HuH-7 (cell line): ENCODE results near the gene UGT1A6.
A peak's percentile ranks its signal among the peaks of the same experiment; 100 is the strongest.
"Not testable (repeated sequence)": the region's sequence is repeated elsewhere in the genome, so short reads cannot be mapped to it uniquely, and the experiment has no call there.

ENCODE experiments used
- DNase-seq: peaks from one replicate; pipeline ENCODE4 v3.0.0; 2011; ENCODE audit warnings: low spot score

UGT1A6 gene

DNA sequence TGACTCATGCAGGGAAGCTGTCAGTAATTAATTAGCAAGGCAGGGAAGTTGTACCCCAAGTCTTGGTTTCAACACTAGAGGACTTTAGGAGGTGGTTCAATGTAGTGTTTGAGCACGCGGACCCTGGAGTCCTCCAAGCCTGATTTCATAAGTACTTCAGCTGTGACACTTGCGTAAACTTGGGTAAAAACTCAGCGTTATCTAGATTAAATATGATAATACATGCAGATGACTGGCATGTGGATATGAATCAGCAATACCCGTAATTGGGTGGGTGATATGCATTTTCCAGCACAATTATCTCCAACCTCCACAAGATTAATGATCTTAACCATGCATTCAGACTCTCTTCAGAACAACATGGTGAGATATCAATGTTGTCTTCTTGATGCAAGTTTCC is 5.8 kb upstream of the UGT1A6 start:
- no peak for DNase-seq

GRCh38 chr2:233688341-233688740 is 4.3 kb upstream of the UGT1A6 start:
- DNase-seq, result no peak

DNA sequence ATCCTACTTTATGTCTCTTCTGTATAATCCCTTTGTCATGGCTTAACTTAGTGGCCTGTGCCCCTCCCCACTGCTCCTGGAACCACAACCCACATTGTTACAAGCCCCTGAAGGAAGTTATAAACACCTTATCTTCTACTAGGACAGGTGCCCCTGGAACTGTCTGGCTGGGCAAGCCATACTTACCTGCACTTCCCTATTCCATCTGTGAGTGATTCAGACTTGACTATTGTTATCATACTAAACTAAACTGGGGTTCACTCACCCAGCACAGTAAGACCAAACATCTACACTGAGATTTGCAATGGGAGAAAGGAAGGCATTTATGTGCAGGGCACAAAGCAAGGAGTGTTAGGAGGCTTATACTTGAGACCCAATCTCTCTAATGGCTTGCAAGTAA is 3.7 kb upstream of the UGT1A6 start:
- no peak for DNase-seq

DNA sequence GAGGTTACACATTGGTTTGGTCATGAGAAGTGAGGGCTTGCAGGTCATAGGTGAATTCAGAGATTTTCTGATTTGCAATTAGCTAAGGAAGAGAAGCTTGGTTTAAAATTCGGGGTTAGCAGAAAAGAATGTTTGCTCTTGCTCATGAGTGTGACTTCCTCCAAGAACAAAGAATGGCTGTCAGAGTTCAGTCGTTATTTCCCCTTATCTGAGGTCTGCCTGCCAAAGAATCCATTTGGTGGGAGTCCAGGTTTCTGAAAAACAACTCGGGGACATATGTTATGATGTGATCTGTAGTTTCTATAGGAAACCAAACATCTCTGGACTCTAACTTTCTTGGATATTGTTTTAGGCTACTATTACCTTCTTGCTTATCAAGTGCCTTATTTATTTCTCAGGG is 3.2 kb upstream of the UGT1A6 start:
- no peak for DNase-seq

GRCh38 chr2:233690444-233690843 is 2.2 kb upstream of the UGT1A6 start:
- no peak for DNase-seq

GRCh38 chr2:233691443-233692433 is 952 bp upstream of the UGT1A6 start:
- no peak for DNase-seq

DNA sequence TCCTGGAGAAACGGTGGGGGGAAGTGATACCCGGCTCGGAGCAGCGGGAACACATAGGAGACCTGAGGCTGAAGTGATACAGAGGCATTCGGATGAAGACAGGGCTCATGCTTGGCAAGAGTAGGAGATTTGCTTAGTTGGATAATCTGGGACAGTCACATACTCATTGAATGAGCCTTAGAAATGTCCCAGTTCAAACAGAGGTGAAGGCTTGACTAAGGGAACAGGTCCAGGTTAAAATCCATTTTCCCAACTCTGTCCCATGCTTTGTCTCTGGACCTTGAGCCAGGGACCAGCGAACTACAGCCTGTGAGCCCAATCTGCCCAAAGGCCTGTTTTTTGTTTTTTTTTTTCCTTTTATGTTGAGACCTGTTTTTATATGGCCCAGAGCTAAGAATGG is 1.3 kb downstream of the UGT1A6 start:
- DNase-seq, result no peak

GRCh38 chr2:233698740-233699139 is 6.0 kb downstream of the UGT1A6 start:
- DNase-seq, result no peak

DNA sequence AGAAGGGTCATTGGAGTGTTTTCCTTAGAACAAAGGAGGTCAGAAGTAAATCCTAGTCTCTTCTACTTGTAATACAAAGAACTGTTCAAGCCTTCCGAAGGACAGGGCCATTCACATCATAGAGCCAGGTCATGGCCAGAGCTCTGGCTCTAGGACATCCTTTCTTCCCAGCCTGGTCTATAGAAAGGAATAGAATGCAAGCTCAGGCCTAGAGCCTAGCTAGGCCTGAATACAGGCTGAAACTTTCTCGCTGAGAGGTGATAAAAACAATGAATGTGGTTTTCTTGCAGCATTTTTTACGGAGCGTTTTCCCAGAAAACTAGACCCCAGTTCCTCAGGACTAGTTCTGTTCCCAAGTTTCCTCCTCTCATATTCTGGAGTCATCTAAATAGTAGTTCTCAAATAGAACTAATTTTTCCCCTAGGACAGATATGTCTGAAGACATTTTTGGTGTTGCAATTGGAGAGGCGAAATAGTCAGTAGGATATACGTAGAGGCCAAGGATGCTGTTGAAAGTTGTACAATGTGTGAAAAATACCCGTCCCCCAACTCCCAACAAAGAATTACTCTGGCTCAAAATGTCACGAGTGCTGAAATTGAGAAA is 6.8 kb downstream of the UGT1A6 start:
- no peak for DNase-seq

DNA sequence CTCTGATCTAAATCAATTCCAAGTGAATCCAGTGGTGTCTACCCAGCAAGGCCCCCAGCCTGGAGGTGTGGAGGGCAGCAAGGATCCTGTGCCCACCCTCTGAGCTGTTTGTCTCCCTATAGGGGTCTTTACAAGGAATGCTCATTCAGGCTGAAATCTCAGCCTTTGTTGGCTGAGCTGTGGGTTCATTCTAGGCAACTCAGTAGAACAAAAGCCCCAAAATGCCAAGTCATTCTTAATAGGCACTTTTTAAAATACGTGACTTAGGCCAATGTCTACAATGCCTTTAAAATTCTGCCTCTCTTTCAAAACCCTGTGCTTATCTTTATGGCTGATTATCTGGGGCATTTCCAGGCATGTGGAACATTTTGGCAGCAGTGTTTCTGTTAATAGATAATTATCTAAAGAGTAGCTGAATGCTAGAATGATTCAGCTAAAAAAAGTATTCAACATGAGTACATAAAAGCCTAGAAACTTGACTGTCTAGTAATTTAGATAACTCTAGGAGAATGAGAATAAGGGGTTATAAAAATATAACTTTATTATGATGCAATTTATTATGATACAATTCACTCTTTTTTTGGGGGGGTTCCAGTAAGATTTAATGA is 7.4 kb downstream of the UGT1A6 start:
- DNase-seq, result peak; percentile 20

- DNase-seq, result not testable (repeated sequence)
Measured at GRCh38 chr2:233700842-233701241, 8.2 kb downstream of the UGT1A6 start.

DNA sequence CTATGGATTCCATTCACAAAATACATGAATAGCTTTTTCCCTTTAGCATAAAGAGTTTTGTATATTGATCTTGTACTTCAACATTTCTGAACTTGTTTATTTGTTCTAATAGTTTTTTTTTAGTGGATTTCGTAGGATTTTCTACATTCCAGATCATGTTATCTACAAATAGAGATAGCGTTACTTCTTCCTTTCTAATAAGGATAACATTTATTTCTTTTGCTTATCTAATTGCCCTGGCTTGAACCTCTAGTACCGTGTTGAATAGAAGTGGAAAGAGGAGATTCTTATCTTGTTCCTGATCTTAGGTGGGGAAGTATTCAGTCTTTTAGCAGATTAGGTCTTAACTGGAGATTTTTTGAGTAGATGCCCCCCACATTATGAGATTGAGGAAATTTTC is 9.5 kb downstream of the UGT1A6 start:
- no peak for DNase-seq

- no peak for DNase-seq
Measured at GRCh38 chr2:233705911-233706506, 13.3 kb downstream of the UGT1A6 start.

- no peak for DNase-seq
Measured at GRCh38 chr2:233706720-233707119, 14.0 kb downstream of the UGT1A6 start.

- no peak for DNase-seq
Measured at GRCh38 chr2:233707940-233708644, 15.4 kb downstream of the UGT1A6 start.

DNA sequence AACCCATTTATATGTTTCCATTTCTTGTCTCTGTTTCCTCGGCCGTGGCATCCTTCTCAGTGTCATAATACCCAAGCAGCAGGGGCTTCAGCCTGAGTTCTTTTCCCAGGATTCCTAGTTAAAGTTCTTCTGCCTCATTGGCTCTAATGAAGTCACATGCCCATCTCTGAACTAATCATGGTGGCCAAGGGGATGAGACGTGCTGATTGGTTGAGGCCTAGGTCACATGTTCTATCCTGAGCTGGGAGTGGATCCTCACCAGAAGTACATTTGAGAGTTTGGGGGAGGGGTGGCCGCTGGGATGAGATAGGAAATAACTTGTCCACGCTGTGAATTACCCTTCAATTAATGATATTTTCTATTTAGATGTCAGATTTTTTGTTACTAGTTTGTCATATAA is 16.3 kb downstream of the UGT1A6 start:
- no peak for DNase-seq

- peak; percentile 70 for DNase-seq
Measured at GRCh38 chr2:233711312-233712008, 18.8 kb downstream of the UGT1A6 start.

DNA sequence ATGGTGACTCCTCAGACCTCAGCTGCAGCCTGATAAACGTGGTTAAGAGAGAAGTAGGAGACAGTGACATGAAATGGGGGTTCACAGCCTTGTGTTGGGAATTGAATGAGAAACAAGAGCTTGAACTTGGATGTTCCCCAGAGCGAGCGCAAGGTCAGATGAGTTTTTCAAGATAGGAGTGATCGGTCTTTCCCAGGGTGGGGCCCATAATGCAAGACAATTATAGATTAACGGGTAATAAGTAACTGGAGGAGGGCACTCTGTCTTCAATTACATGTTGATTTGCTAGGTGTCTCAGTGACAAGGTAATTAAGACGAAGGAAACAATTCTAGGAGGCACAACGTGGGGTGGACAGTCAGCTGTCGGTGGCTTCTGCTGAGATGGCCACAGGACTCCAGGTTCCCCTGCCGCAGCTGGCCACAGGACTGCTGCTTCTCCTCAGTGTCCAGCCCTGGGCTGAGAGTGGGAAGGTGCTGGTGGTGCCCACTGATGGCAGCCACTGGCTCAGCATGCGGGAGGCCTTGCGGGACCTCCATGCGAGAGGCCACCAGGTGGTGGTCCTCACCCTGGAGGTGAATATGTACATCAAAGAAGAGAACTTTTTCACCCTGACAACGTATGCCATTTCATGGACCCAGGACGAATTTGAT is 20.0 kb downstream of the UGT1A6 start, which contains the start of gene UGT1A5:
Gene UGT1A5, plus strand, starts transcription at position 297 of the 651 bp plus-strand sequence. Its CDS starts 85 bp downstream, at position 382.
- DNase-seq, result no peak

DNA sequence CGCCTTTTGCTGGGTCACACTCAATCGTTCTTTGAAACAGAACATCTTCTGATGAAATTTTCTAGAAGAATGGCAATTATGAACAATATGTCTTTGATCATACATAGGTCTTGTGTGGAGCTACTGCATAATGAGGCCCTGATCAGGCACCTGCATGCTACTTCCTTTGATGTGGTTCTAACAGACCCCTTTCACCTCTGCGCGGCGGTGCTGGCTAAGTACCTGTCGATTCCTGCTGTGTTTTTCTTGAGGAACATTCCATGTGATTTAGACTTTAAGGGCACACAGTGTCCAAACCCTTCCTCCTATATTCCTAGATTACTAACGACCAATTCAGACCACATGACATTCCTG is 20.5 kb downstream of the UGT1A6 start:
- no peak for DNase-seq

- no peak for DNase-seq
Measured at GRCh38 chr2:233714121-233714520, 21.4 kb downstream of the UGT1A6 start.

DNA sequence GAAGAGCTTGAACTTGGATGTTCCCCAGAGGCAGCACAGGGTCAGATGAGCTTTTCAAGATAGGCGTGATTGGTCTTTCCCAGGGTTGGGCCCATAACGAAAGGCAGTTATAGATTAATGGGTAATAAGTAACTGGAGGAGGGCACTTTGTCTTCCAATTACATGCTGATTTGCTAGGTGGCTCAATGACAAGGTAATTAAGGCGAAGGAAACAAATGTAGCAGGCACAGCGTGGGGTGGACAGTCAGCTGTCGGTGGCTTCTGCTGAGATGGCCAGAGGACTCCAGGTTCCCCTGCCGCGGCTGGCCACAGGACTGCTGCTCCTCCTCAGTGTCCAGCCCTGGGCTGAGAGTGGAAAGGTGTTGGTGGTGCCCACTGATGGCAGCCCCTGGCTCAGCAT is 25.9 kb downstream of the UGT1A6 start, which contains the start of gene UGT1A4:
Gene UGT1A4, plus strand, starts transcription at position 185 of the 400 bp plus-strand sequence. Its CDS starts 85 bp downstream, at position 270.
- DNase-seq, result no peak
